ENCODE data around the gene B3GAT1.
"Not testable (repeated sequence)": the region's sequence is repeated elsewhere in the genome, so short reads cannot be mapped to it uniquely, and the experiment has no call there.

Gene B3GAT1

GRCh38 chr11:134412203-134413042, at the start of gene B3GAT1:
TSS of gene B3GAT1 (minus strand) at chr11:134412242. CDS start at chr11:134387659, 24,583 bp downstream.
- peak within 1 kb of the TSS; percentile 76 for H3K4me3 Mint-ChIP-seq
- H3K9me3 Mint-ChIP-seq, result no peaks in the 10 kb centered on the region
- peaks cover 81% of the 10 kb centered on the region for H3K27me3 Mint-ChIP-seq (ENCODE audit: low read depth)
- no peaks in the 10 kb centered on the region for H3K36me3 Mint-ChIP-seq (ENCODE audit: low read depth)
- TF ChIP-seq CTCF (IDR thresholded peaks at IDR 0.05; ENCODE audit: unreplicated experiment in 3 of 3), result no peak
- H3K4me1 Mint-ChIP-seq, result peaks cover 13% of the 10 kb centered on the region
- no peak within 1 kb of the TSS for H3K27ac Mint-ChIP-seq

- H3K27me3 Mint-ChIP-seq (ENCODE audit: low read depth), result peaks cover 45% of the 10 kb centered on the region
- no peak for TF ChIP-seq CTCF (IDR thresholded peaks at IDR 0.05; ENCODE audit: unreplicated experiment in 3 of 3)
- H3K36me3 Mint-ChIP-seq (ENCODE audit: low read depth), result no peaks in the 10 kb centered on the region
- H3K9me3 Mint-ChIP-seq, result peaks cover 7% of the 10 kb centered on the region
- H3K4me1 Mint-ChIP-seq, result peaks cover 6% of the 10 kb centered on the region
- no peak overlapping the region for H3K4me3 Mint-ChIP-seq
- H3K27ac Mint-ChIP-seq, result no peak overlapping the region
Measured at GRCh38 chr11:134461621-134462020, 49.6 kb upstream of the B3GAT1 start.

- H3K4me3 Mint-ChIP-seq, result no peak overlapping the region
- no peaks in the 10 kb centered on the region for H3K36me3 Mint-ChIP-seq (ENCODE audit: low read depth)
- TF ChIP-seq CTCF (IDR thresholded peaks at IDR 0.05; ENCODE audit: unreplicated experiment in 3 of 3), result no peak
- peaks cover 13% of the 10 kb centered on the region for H3K9me3 Mint-ChIP-seq
- no peak overlapping the region for H3K27ac Mint-ChIP-seq
- H3K27me3 Mint-ChIP-seq (ENCODE audit: low read depth), result peaks cover 40% of the 10 kb centered on the region
- H3K4me1 Mint-ChIP-seq, result peaks cover 3% of the 10 kb centered on the region
Measured at GRCh38 chr11:134460881-134461280, 48.8 kb upstream of the B3GAT1 start.

GRCh38 chr11:134460062-134460561, 48.1 kb upstream of the B3GAT1 start:
- Mint-ChIP-seq H3K4me3 (no peak overlapping the region), H3K9me3 (peaks cover 13% of the 10 kb centered on the region), H3K27ac (no peak overlapping the region), H3K27me3 (ENCODE audit: low read depth) (peaks cover 33% of the 10 kb centered on the region), H3K4me1 (no peaks in the 10 kb centered on the region), H3K36me3 (ENCODE audit: low read depth) (no peaks in the 10 kb centered on the region)
- no peak for TF ChIP-seq CTCF (IDR thresholded peaks at IDR 0.05; ENCODE audit: unreplicated experiment in 3 of 3)

GRCh38 chr11:134459246-134460061, 47.4 kb upstream of the B3GAT1 start:
- H3K27ac Mint-ChIP-seq, result no peak overlapping the region
- peaks cover 16% of the 10 kb centered on the region for H3K9me3 Mint-ChIP-seq
- no peaks in the 10 kb centered on the region for H3K36me3 Mint-ChIP-seq (ENCODE audit: low read depth)
- no peak overlapping the region for H3K4me3 Mint-ChIP-seq
- no peaks in the 10 kb centered on the region for H3K4me1 Mint-ChIP-seq
- TF ChIP-seq CTCF (IDR thresholded peaks at IDR 0.05; ENCODE audit: unreplicated experiment in 3 of 3), result no peak
- peaks cover 28% of the 10 kb centered on the region for H3K27me3 Mint-ChIP-seq (ENCODE audit: low read depth)

GRCh38 chr11:134457411-134458007, 45.5 kb upstream of the B3GAT1 start:
- Mint-ChIP-seq H3K27me3 (ENCODE audit: low read depth) (peaks cover 28% of the 10 kb centered on the region), H3K9me3 (peaks cover 16% of the 10 kb centered on the region)
- H3K27ac Mint-ChIP-seq; H3K4me1 Mint-ChIP-seq; H3K36me3 Mint-ChIP-seq (ENCODE audit: low read depth); H3K4me3 Mint-ChIP-seq: not testable (repeated sequence)
